WTC11 (cell line): ENCODE measurements around the gene OR6J1.

Experiments
- ATF3 ChIP-seq: sonication (generic); formaldehyde crosslinking; conservative IDR thresholded peaks from 2 replicates; pipeline ENCODE4 v1.8.1; 2022; ENCODE audit warnings: mild to moderate bottlenecking, missing genetic modification reagents
- CBFB ChIP-seq: sonication (generic); formaldehyde crosslinking; IDR thresholded peaks from 2 replicates; pipeline ENCODE4 v1.8.1; 2022; ENCODE audit warnings: mild to moderate bottlenecking, low read depth, missing genetic modification reagents
- CTCF ChIP-seq: fragments of 200-600 bp; IDR thresholded peaks from 2 replicates; pipeline ENCODE4 v1.8.0; 2022; ENCODE audit warnings: antibody characterized with exemption
- FOXP4 ChIP-seq: sonication (generic); formaldehyde crosslinking; IDR thresholded peaks from 2 replicates; pipeline ENCODE4 v1.8.0; 2022; ENCODE audit warnings: mild to moderate bottlenecking, missing genetic modification reagents
- JUN ChIP-seq: sonication (generic); formaldehyde crosslinking; IDR thresholded peaks from 2 replicates; pipeline ENCODE4 v1.8.0; 2023; ENCODE audit warnings: mild to moderate bottlenecking, missing genetic modification reagents
- MAX ChIP-seq: sonication (generic); formaldehyde crosslinking; IDR thresholded peaks from 2 replicates; pipeline ENCODE4 v1.8.0; 2022; ENCODE audit warnings: mild to moderate bottlenecking, missing genetic modification reagents
- NR3C1 ChIP-seq: sonication (generic); formaldehyde crosslinking; conservative IDR thresholded peaks from 2 replicates; pipeline ENCODE4 v1.8.1; 2023; ENCODE audit warnings: low read depth, mild to moderate bottlenecking, missing genetic modification reagents
- SP1 ChIP-seq: sonication (generic); formaldehyde crosslinking; conservative IDR thresholded peaks from 2 replicates; pipeline ENCODE4 v1.8.1; 2022; ENCODE audit warnings: missing genetic modification reagents
- USF1 ChIP-seq: sonication (generic); formaldehyde crosslinking; IDR thresholded peaks from 2 replicates; pipeline ENCODE4 v1.8.0; 2022; ENCODE audit warnings: mild to moderate bottlenecking, missing genetic modification reagents
- ZNF121 ChIP-seq: sonication (generic); formaldehyde crosslinking; IDR thresholded peaks from 2 replicates; pipeline ENCODE4 v1.8.0; 2023; ENCODE audit warnings: missing genetic modification reagents

GRCh38 chr14:22653012-22653621 is 9.0 kb upstream of the OR6J1 start:
- TF ChIP-seq CTCF = peak; percentile 68
- TF ChIP-seq SP1 = no peak
- no peak for TF ChIP-seq ZNF121 (CRISPR knock-in tag)
- no peak for TF ChIP-seq FOXP4 (CRISPR knock-in tag)
- TF ChIP-seq ATF3 (CRISPR knock-in tag) = no peak
- no peak for TF ChIP-seq MAX (CRISPR knock-in tag)
- no peak for TF ChIP-seq CBFB (CRISPR knock-in tag)
- TF ChIP-seq NR3C1 (CRISPR knock-in tag) = no peak
- no peak for TF ChIP-seq JUN
- TF ChIP-seq USF1 (CRISPR knock-in tag) = no peak
